ENCODE results near the gene TUBA3E. TPM values are rescaled to one million over a fixed set of nuclear protein-coding genes. Genes with fewer than 3 reads are reported as not detected.

Gene TUBA3E
- total and polyA plus RNA-seq, 9 of the 15 experiments (the other 6 are each of a cell fraction or from before 2014, with no cell fraction given), result 0.09 to 0.30 (median 0.13) TPM; not detected in 3

GRCh38 chr2:130185436-130185835 is 12.8 kb downstream of the TUBA3E start:
- intact Hi-C loops (cut with micrococcal nuclease), result loop anchor here (10.0 kb wide), 1 partner anchor 1299 kb away; no protein-coding TSS in a partner anchor
- Histone ChIP-seq H2AFZ (ENCODE audit: low read depth, low read length) (no peak overlapping the region), H3K27me3 (ENCODE audit: control insufficient read depth in 2 of 2, insufficient read depth in 2 of 2, low read length in 2 of 2) (no peaks in the 10 kb centered on the region), H3K9ac (ENCODE audit: insufficient read depth in 1 of 2, low read depth in 2 of 2, low read length in 2 of 2) (no peak overlapping the region), H3K4me2 (ENCODE audit: insufficient read depth, low read length) (no peak overlapping the region), H3K9me1 (ENCODE audit: control insufficient read depth, insufficient read depth, low read length) (no peaks in the 10 kb centered on the region), H3K27ac (ENCODE audit: extremely low read depth, low read depth, low read length) (no peak overlapping the region), H3K9me3 (replicated peaks; ENCODE audit: control insufficient read depth, insufficient read depth, low read depth, low read length) (no peaks in the 10 kb centered on the region), H3K36me3 (ENCODE audit: control insufficient read depth, insufficient read depth, low read length) (peaks cover 23% of the 10 kb centered on the region; the same call in 2 of the 3 replicates), H3K4me1 (replicated peaks in 1 of 2; ENCODE audit: control insufficient read depth in 2 of 2, insufficient read depth in 2 of 2, low read length in 2 of 2) (peaks cover 7 to 35% of the 10 kb centered on the region in 2 experiments; a peak in 4 of 5 replicates), H3K4me3 (no peak overlapping the region), H3K79me2 (ENCODE audit: control insufficient read depth, insufficient read depth, low read length) (peaks cover 42% of the 10 kb centered on the region), H4K20me1 (replicated peaks; ENCODE audit: control insufficient read depth, insufficient read depth, low read length) (no peaks in the 10 kb centered on the region; the same call in 1 of the 2 replicates)
- POLR2A ChIA-PET, result no interaction called here
- in situ Hi-C loops (cut with MboI), result no loop called here
- TF ChIP-seq, protein P1, sequence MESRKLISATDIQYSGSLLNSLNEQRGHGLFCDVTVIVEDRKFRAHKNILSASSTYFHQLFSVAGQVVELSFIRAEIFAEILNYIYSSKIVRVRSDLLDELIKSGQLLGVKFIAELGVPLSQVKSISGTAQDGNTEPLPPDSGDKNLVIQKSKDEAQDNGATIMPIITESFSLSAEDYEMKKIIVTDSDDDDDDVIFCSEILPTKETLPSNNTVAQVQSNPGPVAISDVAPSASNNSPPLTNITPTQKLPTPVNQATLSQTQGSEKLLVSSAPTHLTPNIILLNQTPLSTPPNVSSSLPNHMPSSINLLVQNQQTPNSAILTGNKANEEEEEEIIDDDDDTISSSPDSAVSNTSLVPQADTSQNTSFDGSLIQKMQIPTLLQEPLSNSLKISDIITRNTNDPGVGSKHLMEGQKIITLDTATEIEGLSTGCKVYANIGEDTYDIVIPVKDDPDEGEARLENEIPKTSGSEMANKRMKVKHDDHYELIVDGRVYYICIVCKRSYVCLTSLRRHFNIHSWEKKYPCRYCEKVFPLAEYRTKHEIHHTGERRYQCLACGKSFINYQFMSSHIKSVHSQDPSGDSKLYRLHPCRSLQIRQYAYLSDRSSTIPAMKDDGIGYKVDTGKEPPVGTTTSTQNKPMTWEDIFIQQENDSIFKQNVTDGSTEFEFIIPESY (CRISPR knock-in tag; IDR thresholded peaks at IDR 0.05), result 0 out of 2 replicates have a peak, but pooled peaks have one; percentile 18
- no peak for TF ChIP-seq CBX1 (IDR thresholded peaks at IDR 0.05; ENCODE audit: low read depth)
- FAIRE-seq (no peak), ATAC-seq (no peak), DNase-seq (ENCODE audit: extremely low read depth in 1 of 4, low spot score in 3 of 4) (no peak)
- BruUV-seq (replicated peaks), result no TSS peak
- CTCF ChIA-PET (ENCODE audit: low intra/inter-chr PET ratio), result no interaction called here
- WGBS (ENCODE audit: insufficient coverage, low coverage, missing lambda C conversion rate), result 100% methylated on average over 1 of the region's 10 CpGs

All from K562 (cell line).